GM18951 (cell line): ENCODE data around the gene SZRD1.
"Not testable (repeated sequence)": the region's sequence is repeated elsewhere in the genome, so short reads cannot be mapped to it uniquely, and the experiment has no call there.

Source experiments
- POLR2A ChIP-seq: IDR thresholded peaks from 4 replicates; pipeline ENCODE4 v1.6.1; 2011; ENCODE audit warnings: mild to moderate bottlenecking; ENCODE audit not compliant: insufficient read length, insufficient read depth; ENCODE audit errors: extremely low read depth
- in situ Hi-C: fragments of 300-500 bp; cut with MboI; formaldehyde crosslinking; loops from one replicate; pipeline ENCODE4 v1.12.0; 2022; ENCODE audit warnings: low sequenced_read_pairs, mixed read lengths, inconsistent platforms; ENCODE audit not compliant: unreplicated experiment

The SZRD1 gene

DNA sequence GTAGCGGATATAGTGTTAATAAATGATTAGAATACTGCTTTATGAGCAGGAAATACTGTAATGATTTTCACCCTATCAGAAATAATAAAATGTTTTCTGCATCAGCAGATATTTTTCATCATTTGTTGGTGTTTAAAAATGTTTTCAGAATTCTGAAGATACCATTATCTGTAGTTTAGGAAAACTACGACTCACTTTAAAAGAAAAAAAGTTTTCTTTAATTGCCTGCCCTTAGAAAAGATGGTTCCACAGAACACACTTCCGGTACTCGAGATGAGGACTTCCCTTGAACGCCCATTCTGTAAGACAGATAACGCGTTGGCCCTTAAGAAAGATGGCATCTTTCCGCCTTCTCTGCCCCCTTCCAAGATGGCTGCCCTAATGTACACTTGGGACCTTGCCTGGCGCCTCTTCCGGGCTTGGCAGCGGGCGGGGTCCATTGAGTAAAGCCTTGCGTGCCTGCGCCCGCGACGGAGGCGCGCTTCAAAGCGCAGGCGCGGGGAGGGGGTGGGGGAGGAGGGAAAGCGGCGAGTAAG is at the start of gene SZRD1:
SZRD1 (plus strand) TSS at position 521 of the 536 bp plus-strand sequence. CDS start 16 bp downstream, outside the sequence.
- in situ Hi-C loops = loop anchor here (25.0 kb wide), 1 partner anchor 279 kb away; no protein-coding TSS in a partner anchor
- TF ChIP-seq POLR2A = no peak

DNA sequence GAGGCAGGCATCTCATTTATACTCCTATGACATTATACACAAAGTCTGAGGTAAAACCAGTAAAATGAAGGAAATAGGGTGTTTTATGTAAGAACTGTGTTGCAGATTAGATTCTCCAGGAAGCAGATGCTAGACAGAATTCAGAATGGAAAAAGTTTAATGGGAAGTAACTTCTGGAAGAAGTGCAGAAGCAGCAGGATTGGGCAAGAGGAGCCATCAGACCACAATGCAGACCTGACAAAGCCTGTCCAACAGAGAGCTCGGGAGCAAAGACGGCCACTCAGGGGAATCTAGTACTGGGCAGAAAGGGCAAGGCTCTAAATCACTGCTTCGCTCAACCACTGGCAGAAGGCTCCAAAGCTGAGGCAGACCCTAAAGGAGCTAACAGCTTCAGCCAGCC is 48.5 kb upstream of the SZRD1 start:
- in situ Hi-C loops = no loop called here
- TF ChIP-seq POLR2A = no peak

- in situ Hi-C loops = no loop called here
Measured at GRCh38 chr1:16321176-16321867, 45.7 kb upstream of the SZRD1 start.

DNA sequence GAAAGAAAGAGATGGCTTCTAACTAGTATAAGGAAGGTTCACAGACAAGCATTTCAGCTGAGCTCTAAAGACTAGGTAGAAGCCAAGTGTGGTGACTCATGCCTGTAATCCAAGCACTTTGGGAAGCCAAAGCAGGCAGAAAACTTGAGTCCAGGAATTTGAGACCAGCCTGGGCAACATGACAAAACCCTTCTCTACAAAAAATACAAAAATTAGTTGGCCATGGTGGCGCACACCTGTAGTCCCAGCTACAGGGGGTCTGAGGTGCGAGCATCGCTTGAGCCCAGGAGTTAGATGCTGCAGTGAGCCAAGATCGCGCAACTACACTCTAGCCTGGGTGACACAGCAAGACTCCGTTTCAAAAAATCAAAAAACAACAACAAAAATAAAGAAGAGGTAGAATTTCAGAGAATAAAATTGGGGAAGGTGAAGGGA is 42.6 kb upstream of the SZRD1 start:
- in situ Hi-C loops = no loop called here
- no peak for TF ChIP-seq POLR2A

More at GRCh38 chr1:16321176-16321867, 45.7 kb upstream of the SZRD1 start:
- no peak for TF ChIP-seq POLR2A

- no peak for TF ChIP-seq POLR2A
- in situ Hi-C loops = no loop called here
Measured at GRCh38 chr1:16326833-16327404, 40.1 kb upstream of the SZRD1 start.

GRCh38 chr1:16334655-16335340 is 32.2 kb upstream of the SZRD1 start:
- no peak for TF ChIP-seq POLR2A
- in situ Hi-C loops = no loop called here

- in situ Hi-C loops = no loop called here
- no peak for TF ChIP-seq POLR2A
Measured at GRCh38 chr1:16338961-16339360, 28.1 kb upstream of the SZRD1 start.

GRCh38 chr1:16340673-16341072 is 26.4 kb upstream of the SZRD1 start:
- no peak for TF ChIP-seq POLR2A
- in situ Hi-C loops = no loop called here

DNA sequence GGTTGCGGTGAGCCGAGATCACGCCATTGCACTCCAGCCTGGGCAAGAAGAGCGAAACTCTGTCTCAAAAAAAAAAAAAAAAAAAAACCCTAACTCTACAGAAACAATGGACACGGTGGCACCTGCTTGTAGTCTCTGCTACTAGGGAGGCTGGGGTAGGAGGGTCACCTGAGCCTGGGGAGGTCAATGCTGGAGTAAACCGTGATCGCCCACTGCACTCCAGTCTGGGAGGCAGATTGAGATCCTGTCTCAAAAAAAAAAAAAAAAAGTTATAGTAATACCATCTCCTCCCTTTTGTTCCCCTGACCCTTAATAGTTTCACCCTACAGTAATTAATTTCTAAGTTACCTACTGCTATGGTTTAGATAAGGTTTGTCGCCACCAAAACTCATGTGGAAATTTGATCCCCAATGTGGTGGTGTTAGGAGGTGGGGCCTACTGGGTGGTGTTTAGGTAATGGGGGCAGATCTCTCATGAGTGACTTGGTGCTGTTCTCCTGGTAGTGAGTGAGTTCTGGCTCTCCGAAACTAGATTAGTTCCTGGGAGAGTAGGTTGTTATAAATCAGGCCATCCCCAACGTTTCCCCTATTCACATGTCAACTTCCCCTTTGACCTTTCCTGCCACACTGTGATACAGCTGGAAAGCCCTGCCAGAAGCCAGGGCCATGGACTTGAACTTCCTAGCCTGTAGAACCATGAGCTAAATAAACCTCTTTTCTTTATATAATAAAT is 24.5 kb upstream of the SZRD1 start:
- in situ Hi-C loops = no loop called here
- TF ChIP-seq POLR2A = no peak

DNA sequence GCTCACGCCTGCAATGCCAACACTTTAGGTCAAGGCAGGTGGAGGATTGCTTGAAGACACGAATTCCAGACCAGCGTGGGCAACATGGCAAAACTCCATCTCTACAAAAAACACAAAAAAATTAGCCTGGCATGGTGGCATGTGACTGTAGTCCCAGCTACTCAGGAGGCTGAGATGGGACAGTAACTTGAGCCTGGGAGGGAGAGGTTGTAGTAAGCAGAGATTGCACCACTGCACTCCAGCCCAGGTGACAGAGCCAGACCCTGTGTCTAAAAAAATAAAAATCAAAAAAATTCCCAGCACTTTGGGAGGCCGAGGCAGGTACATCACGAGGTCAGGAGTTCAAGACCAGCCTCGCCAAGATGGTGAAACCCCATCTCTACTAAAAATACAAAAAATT is 23.8 kb upstream of the SZRD1 start:
- in situ Hi-C loops = not testable (repeated sequence)

- TF ChIP-seq POLR2A = no peak
- in situ Hi-C loops = no loop called here
Measured at GRCh38 chr1:16348414-16349182, 18.4 kb upstream of the SZRD1 start.

- no peak for TF ChIP-seq POLR2A
- in situ Hi-C loops = loop anchor here (25.0 kb wide), 1 partner anchor 263 kb away; no protein-coding TSS in a partner anchor
Measured at GRCh38 chr1:16349847-16350406, 17.1 kb upstream of the SZRD1 start.
